ENCODE results near the gene IFTAP.

Gene IFTAP

DNA sequence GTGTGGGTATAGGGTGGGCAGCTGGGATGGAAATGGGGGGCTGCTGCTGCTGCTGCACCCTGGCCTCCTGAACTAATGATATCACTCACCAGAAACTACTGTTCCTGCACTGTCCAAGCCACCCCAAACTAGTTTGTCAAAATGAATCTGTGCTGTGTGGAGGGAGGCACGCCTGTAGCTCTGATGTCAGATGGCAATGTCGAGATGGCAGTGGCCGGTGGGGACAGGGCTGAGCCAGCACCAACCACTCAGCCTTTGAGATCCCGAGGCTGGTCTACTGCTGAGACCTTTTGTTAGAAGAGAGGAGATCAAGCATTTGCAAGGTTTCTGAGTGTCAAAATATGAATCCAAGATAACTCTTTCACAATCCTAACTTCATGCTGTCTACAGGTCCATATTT lies 25.2 kb upstream of the IFTAP start:
- TF ChIP-seq, protein P1, sequence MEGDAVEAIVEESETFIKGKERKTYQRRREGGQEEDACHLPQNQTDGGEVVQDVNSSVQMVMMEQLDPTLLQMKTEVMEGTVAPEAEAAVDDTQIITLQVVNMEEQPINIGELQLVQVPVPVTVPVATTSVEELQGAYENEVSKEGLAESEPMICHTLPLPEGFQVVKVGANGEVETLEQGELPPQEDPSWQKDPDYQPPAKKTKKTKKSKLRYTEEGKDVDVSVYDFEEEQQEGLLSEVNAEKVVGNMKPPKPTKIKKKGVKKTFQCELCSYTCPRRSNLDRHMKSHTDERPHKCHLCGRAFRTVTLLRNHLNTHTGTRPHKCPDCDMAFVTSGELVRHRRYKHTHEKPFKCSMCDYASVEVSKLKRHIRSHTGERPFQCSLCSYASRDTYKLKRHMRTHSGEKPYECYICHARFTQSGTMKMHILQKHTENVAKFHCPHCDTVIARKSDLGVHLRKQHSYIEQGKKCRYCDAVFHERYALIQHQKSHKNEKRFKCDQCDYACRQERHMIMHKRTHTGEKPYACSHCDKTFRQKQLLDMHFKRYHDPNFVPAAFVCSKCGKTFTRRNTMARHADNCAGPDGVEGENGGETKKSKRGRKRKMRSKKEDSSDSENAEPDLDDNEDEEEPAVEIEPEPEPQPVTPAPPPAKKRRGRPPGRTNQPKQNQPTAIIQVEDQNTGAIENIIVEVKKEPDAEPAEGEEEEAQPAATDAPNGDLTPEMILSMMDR (IDR thresholded peaks at IDR 0.05; ENCODE audit: poor library complexity, severe bottlenecking), result no peak
- ATAC-seq (ENCODE audit: low read depth), result no peak
- Histone ChIP-seq H3K4me3 (ENCODE audit: severe bottlenecking) (no peak overlapping the region), H3K36me3 (ENCODE audit: low read depth) (no peaks in the 10 kb centered on the region), H3K9me3 (ENCODE audit: severe bottlenecking) (no peaks in the 10 kb centered on the region), H3K4me1 (ENCODE audit: insufficient read depth, poor library complexity, severe bottlenecking) (no peaks in the 10 kb centered on the region), H3K27me3 (ENCODE audit: insufficient read depth, poor library complexity, severe bottlenecking) (no peaks in the 10 kb centered on the region), H3K27ac (ENCODE audit: poor library complexity, severe bottlenecking) (no peak overlapping the region)
- no peak for DNase-seq (ENCODE audit: low spot score)

DNA sequence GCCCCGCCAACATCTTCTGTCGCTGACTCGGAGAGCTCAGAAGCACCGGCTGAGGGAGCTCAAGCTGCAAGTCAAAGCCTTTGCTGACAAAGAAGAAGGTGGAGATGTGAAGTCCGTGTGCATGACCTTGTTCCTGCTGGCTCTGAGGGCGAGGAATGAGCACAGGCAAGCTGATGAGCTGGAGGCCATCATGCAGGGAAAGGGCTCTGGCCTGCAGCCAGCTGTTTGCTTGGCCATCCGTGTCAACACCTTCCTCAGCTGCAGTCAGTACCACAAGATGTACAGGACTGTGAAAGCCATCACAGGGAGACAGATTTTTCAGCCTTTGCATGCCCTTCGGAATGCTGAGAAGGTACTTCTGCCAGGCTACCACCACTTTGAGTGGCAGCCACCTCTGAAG lies 19.8 kb upstream of the IFTAP start:
- H3K9me3 ChIP-seq (ENCODE audit: severe bottlenecking), result no peaks in the 10 kb centered on the region
- H3K36me3 ChIP-seq (ENCODE audit: low read depth), result no peaks in the 10 kb centered on the region
- no peak for DNase-seq (ENCODE audit: low spot score)
- H3K27me3 ChIP-seq (ENCODE audit: insufficient read depth, poor library complexity, severe bottlenecking), result no peaks in the 10 kb centered on the region
- no peaks in the 10 kb centered on the region for H3K4me1 ChIP-seq (ENCODE audit: insufficient read depth, poor library complexity, severe bottlenecking)
- H3K27ac ChIP-seq (ENCODE audit: poor library complexity, severe bottlenecking), result no peak overlapping the region
- no peak overlapping the region for H3K4me3 ChIP-seq (ENCODE audit: severe bottlenecking)
- ATAC-seq (ENCODE audit: low read depth), result no peak
- TF ChIP-seq, protein P1 (IDR thresholded peaks at IDR 0.05; ENCODE audit: poor library complexity, severe bottlenecking), result no peak

DNA sequence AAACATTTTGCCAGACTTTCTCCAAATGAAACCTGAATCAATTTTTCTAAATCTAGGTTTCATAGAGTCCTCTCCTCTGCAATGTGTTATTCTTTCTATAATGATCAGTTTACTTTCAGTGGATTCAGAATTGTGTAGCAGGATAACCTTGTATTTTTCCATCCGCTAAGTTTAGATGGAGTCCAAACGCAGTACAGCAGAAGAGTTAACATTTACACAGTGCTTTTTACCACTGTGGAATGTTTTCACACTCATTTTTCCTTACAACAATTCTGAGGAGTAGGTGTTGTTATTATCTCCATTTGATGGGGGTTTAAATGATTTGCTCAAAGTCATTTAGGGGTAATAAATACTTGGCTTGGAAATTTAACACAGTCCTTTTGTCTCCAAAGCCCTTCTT lies 16.9 kb upstream of the IFTAP start:
- Histone ChIP-seq H3K9me3 (ENCODE audit: severe bottlenecking) (no peaks in the 10 kb centered on the region), H3K4me3 (ENCODE audit: severe bottlenecking) (no peak overlapping the region), H3K27ac (ENCODE audit: poor library complexity, severe bottlenecking) (no peak overlapping the region), H3K27me3 (ENCODE audit: insufficient read depth, poor library complexity, severe bottlenecking) (no peaks in the 10 kb centered on the region), H3K36me3 (ENCODE audit: low read depth) (no peaks in the 10 kb centered on the region), H3K4me1 (ENCODE audit: insufficient read depth, poor library complexity, severe bottlenecking) (no peaks in the 10 kb centered on the region)
- no peak for DNase-seq (ENCODE audit: low spot score)
- no peak for ATAC-seq (ENCODE audit: low read depth)
- TF ChIP-seq, protein P1 (IDR thresholded peaks at IDR 0.05; ENCODE audit: poor library complexity, severe bottlenecking), result no peak

DNA sequence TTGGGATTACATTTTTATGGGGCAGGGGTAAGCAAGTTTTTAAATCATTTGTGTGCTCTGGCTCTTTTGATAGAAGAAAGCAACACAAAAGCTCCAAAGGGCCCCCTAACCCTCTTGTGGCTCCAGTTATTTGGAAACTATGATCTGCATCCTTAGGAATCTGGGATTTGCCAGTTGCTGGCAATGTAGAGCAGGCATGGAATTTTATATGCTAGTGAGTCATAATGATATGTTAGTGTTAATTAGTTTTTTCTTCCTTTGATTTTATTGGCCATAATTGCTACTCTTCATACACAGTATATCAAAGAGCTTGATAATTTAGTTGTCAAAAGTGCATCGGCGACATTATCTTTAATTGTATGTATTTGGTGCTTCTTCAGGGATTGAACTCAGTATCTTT lies 16.4 kb upstream of the IFTAP start:
- no peak for DNase-seq (ENCODE audit: low spot score)
- ATAC-seq (ENCODE audit: low read depth), result no peak
- Histone ChIP-seq H3K27ac (ENCODE audit: poor library complexity, severe bottlenecking) (no peak overlapping the region), H3K27me3 (ENCODE audit: insufficient read depth, poor library complexity, severe bottlenecking) (no peaks in the 10 kb centered on the region), H3K4me3 (ENCODE audit: severe bottlenecking) (no peak overlapping the region), H3K9me3 (ENCODE audit: severe bottlenecking) (no peaks in the 10 kb centered on the region), H3K36me3 (ENCODE audit: low read depth) (no peaks in the 10 kb centered on the region), H3K4me1 (ENCODE audit: insufficient read depth, poor library complexity, severe bottlenecking) (no peaks in the 10 kb centered on the region)
- TF ChIP-seq, protein P1 (IDR thresholded peaks at IDR 0.05; ENCODE audit: poor library complexity, severe bottlenecking), result no peak

DNA sequence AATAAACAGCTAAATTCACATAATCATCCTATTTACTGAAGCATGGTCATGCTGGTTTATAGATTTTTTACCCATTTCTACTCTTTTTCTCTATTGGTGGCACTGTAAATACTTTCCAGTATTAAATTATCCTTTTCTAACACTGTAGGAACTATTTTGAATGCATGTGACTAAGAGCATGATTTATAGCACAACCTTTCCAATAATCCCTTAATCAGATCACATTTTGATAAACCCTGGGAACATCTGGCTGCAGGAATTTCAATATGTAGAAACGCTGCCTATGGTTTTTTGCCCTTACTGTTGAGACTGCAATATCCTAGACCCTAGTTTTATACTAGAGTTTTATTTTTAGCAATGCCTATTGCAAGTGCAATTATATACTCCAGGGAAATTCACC lies 15.8 kb upstream of the IFTAP start:
- TF ChIP-seq, protein P1 (IDR thresholded peaks at IDR 0.05; ENCODE audit: poor library complexity, severe bottlenecking), result no peak
- no peak for ATAC-seq (ENCODE audit: low read depth)
- H3K4me3 ChIP-seq (ENCODE audit: severe bottlenecking), result no peak overlapping the region

More for the DNA sequence above, 15.8 kb upstream of the IFTAP start:
- H3K4me1 ChIP-seq (ENCODE audit: insufficient read depth, poor library complexity, severe bottlenecking), result no peaks in the 10 kb centered on the region
- H3K36me3 ChIP-seq (ENCODE audit: low read depth), result no peaks in the 10 kb centered on the region
- H3K27ac ChIP-seq (ENCODE audit: poor library complexity, severe bottlenecking), result no peak overlapping the region
- H3K27me3 ChIP-seq (ENCODE audit: insufficient read depth, poor library complexity, severe bottlenecking), result no peaks in the 10 kb centered on the region
- no peaks in the 10 kb centered on the region for H3K9me3 ChIP-seq (ENCODE audit: severe bottlenecking)
- DNase-seq (ENCODE audit: low spot score), result no peak
